Mucosa of rectum (tissue), 2 donors: Measurements from ENCODE around the gene CSF2.

Experiments
- H3K27ac ChIP-seq, 2 donors: one replicate each; pipeline ENCODE4 v1.7.0; 2013; ENCODE audit warnings: inconsistent platforms in 2 of 2, low read depth in 2 of 2, low read length in 2 of 2
- H3K27me3 ChIP-seq, 2 donors: one replicate each; pipeline ENCODE4 v1.7.0; 2013; ENCODE audit warnings: low read length in 2 of 2; ENCODE audit not compliant: control insufficient read depth in 2 of 2, insufficient read depth in 2 of 2
- H3K36me3 ChIP-seq, 2 donors: one replicate each; pipeline ENCODE4 v1.7.0; 2013; ENCODE audit warnings: low read length in 2 of 2; ENCODE audit not compliant: control insufficient read depth in 2 of 2, insufficient read depth in 2 of 2
- H3K4me1 ChIP-seq, 2 donors: one replicate each; pipeline ENCODE4 v1.7.0; 2013; ENCODE audit warnings: low read length in 2 of 2, mild to moderate bottlenecking in 1 of 2; ENCODE audit not compliant: control insufficient read depth in 2 of 2, insufficient read depth in 2 of 2
- H3K4me3 ChIP-seq, 2 donors: one replicate each; pipeline ENCODE4 v1.7.0; 2013; ENCODE audit warnings: low read length in 2 of 2
- H3K9ac ChIP-seq, 2 donors: one replicate each; pipeline ENCODE4 v1.7.0; 2013; ENCODE audit warnings: low read length in 2 of 2, low read depth in 1 of 2, mild to moderate bottlenecking in 1 of 2
- H3K9me3 ChIP-seq, 2 donors: one replicate each; pipeline ENCODE4 v1.7.0; 2013; ENCODE audit warnings: low read length in 2 of 2; ENCODE audit not compliant: control insufficient read depth in 2 of 2
- donor health status: healthy.
- donor health status: Normal muscosa, but diverticular disease.

CSF2 gene

DNA sequence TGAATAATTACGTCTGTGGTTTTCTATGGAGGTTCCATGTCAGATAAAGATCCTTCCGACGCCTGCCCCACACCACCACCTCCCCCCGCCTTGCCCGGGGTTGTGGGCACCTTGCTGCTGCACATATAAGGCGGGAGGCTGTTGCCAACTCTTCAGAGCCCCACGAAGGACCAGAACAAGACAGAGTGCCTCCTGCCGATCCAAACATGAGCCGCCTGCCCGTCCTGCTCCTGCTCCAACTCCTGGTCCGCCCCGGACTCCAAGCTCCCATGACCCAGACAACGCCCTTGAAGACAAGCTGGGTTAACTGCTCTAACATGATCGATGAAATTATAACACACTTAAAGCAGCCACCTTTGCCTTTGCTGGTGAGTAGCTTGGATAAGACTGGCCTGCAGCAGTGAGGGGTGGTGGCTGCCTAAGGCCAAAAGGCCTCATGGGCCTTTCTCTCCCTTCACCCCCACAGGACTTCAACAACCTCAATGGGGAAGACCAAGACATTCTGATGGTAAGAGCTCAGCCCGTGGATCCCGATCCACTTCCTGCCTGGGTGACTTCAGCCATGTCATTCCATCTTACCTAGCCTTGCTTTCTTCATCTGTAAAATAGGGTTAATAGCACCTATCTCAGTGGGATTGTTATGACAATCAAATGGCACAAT lies 13.0 kb upstream of the CSF2 start, which contains the start of gene IL3:
IL3 (plus strand) TSS at position 155 of the 661 bp plus-strand sequence; CDS start at position 207, 52 bp downstream.
- no peaks in the 10 kb centered on the region for H3K36me3 ChIP-seq
- no peak within 1 kb of the TSS for H3K9ac ChIP-seq
- H3K27ac ChIP-seq = no peak within 1 kb of the TSS
- H3K27me3 ChIP-seq = peaks cover 0 to 2% of the 10 kb centered on the region in 2 donors
- no peaks in the 10 kb centered on the region for H3K4me1 ChIP-seq
- H3K4me3 ChIP-seq = no peak within 1 kb of the TSS
- H3K9me3 ChIP-seq = no peaks in the 10 kb centered on the region

DNA sequence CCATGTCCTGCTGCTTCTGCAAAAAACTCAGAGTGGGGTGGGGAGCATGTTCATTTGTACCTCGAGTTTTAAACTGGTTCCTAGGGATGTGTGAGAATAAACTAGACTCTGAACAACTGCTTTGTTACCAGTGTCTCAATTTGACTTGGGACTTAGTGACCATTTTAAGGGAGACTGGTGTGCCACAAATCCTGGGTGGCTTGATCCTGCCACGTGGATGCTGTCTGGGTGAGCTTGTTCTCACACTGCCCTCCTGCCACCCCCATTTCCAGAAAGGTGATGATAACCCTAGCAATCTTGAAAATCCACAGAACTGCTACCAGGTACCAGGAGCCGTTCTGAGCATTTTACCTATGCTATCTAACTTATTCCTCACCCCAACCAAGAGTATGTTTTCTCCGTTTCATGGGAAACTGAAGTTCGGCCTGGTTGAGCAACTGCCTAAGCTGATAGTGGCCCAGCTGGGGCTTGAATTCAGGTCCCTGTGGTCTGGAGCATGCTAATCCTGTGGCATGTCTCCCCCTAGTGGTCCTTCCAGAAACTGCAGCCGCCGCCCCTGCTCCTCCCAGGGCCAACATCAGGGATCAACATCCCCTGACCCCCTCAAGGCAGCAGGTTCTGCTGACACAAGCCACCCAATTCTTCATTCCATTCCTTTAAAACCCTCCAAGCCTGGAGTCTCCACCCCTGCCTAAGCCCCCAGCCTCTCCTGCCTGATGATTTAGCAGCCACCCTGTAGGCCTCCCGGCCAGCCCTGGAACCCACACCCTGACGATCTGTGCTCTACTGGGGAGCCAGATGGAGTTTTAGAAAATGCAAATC lies 10.3 kb upstream of the CSF2 start:
- Histone ChIP-seq H3K4me3 (no peak overlapping the region), H3K9ac (no peak overlapping the region), H3K9me3 (no peaks in the 10 kb centered on the region), H3K4me1 (no peaks in the 10 kb centered on the region), H3K27me3 (no peaks in the 10 kb centered on the region), H3K36me3 (no peaks in the 10 kb centered on the region), H3K27ac (no peak overlapping the region)

DNA sequence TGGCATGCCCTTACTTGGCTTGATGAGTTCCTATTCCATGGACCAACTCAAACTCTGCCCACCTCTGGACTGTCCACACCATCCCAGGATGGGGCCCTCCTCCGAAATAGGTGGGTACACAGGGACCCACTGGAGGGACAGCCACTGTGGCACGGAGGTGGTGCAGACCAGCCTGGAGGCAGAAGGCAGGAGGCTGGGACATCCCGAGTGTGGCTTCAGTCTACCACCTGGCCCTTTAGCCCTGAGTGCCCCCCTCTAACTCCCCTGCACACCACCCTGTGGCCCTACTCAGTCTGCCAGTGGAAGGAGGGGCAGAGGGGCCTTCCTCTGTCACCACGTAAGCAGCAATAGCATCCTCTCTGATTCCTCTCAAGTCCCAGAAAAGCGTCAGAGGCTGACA lies 9.4 kb upstream of the CSF2 start:
- Histone ChIP-seq H3K27ac (no peak overlapping the region), H3K9me3 (no peaks in the 10 kb centered on the region), H3K36me3 (no peaks in the 10 kb centered on the region), H3K9ac (no peak overlapping the region), H3K27me3 (no peaks in the 10 kb centered on the region), H3K4me1 (no peaks in the 10 kb centered on the region), H3K4me3 (no peak overlapping the region)

- H3K27ac ChIP-seq = no peak overlapping the region
- no peaks in the 10 kb centered on the region for H3K27me3 ChIP-seq
- no peaks in the 10 kb centered on the region for H3K36me3 ChIP-seq
- H3K4me1 ChIP-seq = no peaks in the 10 kb centered on the region
- no peak overlapping the region for H3K9ac ChIP-seq
- no peaks in the 10 kb centered on the region for H3K9me3 ChIP-seq
- no peak overlapping the region for H3K4me3 ChIP-seq
These were observed 8.8 kb upstream of the CSF2 start for GRCh38 chr5:132064738-132065331.

GRCh38 chr5:132065351-132065937 lies 8.1 kb upstream of the CSF2 start:
- Histone ChIP-seq H3K36me3 (no peaks in the 10 kb centered on the region), H3K27me3 (no peaks in the 10 kb centered on the region), H3K9me3 (no peaks in the 10 kb centered on the region), H3K4me1 (no peaks in the 10 kb centered on the region), H3K4me3 (no peak overlapping the region), H3K27ac (no peak overlapping the region), H3K9ac (no peak overlapping the region)

DNA sequence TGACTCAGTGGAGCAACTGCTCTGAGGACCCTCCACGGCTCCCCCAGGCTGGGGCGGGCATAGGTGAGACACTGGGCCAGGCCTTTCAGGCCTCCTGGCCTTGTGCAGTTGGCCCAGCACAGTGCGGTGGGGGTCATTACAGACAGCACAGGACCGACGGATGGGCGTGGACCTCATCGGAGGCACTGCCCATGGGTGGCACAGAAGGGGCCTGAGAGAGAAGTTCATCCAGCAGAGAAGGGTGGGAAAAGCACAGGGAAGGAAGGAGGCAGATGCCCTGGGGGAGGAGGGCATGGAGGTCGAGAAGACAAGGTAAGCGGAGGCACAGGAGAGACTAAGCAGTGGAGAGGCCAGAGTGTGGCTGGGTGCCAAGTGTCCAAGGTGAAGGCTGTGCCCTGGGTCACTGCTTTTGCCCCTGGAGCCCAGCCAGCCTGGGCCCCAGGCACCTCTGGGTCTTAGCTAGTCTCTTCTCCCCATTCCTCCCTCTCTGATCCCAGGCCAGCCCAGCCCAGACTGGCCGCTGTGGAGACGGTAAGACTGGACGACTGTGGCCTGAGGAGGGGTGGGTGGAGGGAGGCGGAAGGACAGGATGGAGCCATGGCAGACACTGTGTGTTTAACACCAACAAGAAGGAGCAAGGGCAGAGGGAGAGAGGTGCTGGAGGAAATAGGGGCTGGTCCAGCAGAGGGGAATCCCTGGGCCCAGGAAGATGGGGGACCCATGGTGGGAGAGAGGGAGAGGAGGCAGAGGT lies 7.5 kb upstream of the CSF2 start:
- no peaks in the 10 kb centered on the region for H3K27me3 ChIP-seq
- no peak overlapping the region for H3K4me3 ChIP-seq
- H3K36me3 ChIP-seq = no peaks in the 10 kb centered on the region
- H3K9ac ChIP-seq = no peak overlapping the region
- H3K9me3 ChIP-seq = no peaks in the 10 kb centered on the region
- no peak overlapping the region for H3K27ac ChIP-seq
- H3K4me1 ChIP-seq = no peaks in the 10 kb centered on the region

GRCh38 chr5:132066871-132067270 lies 6.7 kb upstream of the CSF2 start:
- Histone ChIP-seq H3K36me3 (no peaks in the 10 kb centered on the region), H3K9me3 (no peaks in the 10 kb centered on the region), H3K9ac (no peak overlapping the region), H3K4me3 (no peak overlapping the region), H3K27me3 (no peaks in the 10 kb centered on the region), H3K27ac (no peak overlapping the region), H3K4me1 (no peaks in the 10 kb centered on the region)

GRCh38 chr5:132067451-132067850 lies 6.1 kb upstream of the CSF2 start:
- Histone ChIP-seq H3K9ac (no peak overlapping the region), H3K9me3 (no peaks in the 10 kb centered on the region), H3K27ac (no peak overlapping the region), H3K27me3 (no peaks in the 10 kb centered on the region), H3K36me3 (no peaks in the 10 kb centered on the region), H3K4me1 (no peaks in the 10 kb centered on the region), H3K4me3 (no peak overlapping the region)

DNA sequence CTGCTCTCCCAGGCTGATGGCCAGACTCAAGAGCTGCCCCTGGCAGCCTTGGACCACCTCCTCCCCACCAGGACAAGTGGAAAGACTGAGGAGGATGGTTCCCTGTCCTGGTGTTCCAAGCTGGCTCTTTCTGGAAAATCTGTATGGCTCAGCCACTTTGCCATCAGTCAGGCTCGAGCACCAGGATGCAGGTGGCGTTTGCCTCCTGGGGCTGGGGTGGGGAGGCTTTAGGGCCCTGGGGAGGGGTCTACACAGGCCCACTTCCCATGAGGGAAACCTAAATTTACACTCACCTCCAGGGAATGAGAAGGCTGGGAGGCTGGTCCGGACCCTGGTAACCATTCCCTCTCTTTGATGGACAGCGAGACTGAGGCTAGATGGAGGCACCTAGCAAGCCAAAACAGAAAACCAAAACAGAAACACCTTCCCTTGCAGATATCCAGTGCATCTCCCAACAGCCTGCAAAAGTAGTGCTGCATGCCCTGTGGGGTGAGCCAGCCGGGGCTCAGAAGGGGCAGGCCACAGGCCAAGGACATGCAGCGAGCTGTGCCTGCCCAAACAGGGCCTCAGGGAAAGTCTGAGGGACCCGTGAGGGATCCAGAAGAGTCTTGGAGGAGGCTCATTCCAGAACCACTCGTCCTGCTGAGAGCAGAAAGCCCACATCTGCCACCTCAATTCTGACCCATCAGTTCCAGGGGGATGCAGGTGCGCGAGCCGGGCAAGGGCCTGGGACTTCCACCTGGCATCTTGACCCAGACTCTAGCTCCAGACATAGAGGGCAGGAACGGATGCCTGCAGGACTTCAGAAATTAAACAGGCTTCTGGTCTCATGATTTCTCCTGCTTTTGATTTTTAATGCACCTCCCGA lies 5.4 kb upstream of the CSF2 start:
- no peak overlapping the region for H3K4me3 ChIP-seq
- H3K27me3 ChIP-seq = no peaks in the 10 kb centered on the region
- no peaks in the 10 kb centered on the region for H3K36me3 ChIP-seq
- H3K9ac ChIP-seq = no peak overlapping the region
- no peaks in the 10 kb centered on the region for H3K9me3 ChIP-seq
- H3K27ac ChIP-seq = no peak overlapping the region
- H3K4me1 ChIP-seq = no peaks in the 10 kb centered on the region
